ENCODE results near the gene TRIM46.
"Not testable (repeated sequence)": the region's sequence is repeated elsewhere in the genome, so short reads cannot be mapped to it uniquely, and the experiment has no call there.

TRIM46 gene

DNA sequence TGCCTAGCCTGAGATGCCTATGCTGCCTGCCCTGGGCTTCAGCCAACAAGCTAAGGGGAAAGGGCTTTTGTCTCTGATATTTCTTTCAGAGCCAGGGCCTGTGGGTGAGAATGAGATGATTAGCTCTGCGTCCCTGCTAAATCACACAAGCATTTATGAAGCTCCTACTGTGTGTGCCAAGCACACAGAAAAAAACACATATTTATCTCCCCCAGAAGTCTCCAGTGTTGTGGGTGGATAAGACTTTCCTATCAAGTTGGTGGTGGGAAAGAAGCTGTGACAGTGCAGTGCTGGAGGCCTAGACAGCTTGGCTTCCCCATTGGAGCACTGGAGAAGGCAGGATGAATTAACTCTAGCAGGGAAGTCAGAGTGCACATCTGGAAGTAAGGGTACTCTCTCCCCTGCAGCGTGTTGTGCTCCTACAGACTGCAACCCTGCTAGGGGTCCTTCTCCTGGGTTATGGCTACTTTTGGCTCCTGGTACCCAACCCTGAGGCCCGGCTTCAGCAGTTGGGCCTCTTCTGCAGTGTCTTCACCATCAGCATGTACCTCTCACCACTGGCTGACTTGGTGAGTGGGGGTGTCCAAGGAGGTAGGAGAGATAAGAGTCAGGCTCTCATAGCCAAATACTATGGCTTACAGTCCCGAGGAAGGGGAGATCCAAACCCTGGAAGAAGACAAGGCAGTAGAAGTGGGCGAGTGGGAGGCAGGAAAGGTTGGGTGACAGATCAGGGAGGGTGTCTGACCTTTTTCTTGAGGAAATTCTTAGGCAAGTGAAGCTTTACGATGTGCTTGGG lies 36.3 kb upstream of the TRIM46 start:
- DNase-seq (ENCODE audit: low read depth in 2 of 2), result no peak

- DNase-seq (ENCODE audit: low read depth in 2 of 2), result peak; percentile 80 to 83
These were observed 33.6 kb upstream of the TRIM46 start, which contains the start of gene DPM3 for GRCh38 chr1:155139895-155140629. Gene DPM3, minus strand, starts transcription at chr1:155140531. Its CDS starts 291 bp downstream, at chr1:155140240.

- DNase-seq (ENCODE audit: low read depth in 2 of 2), result no peak
These were observed 33.1 kb upstream of the TRIM46 start for GRCh38 chr1:155140630-155140953.

GRCh38 chr1:155141749-155142148 lies 31.9 kb upstream of the TRIM46 start:
- DNase-seq (ENCODE audit: low read depth in 2 of 2), result no peak

GRCh38 chr1:155145491-155145890 lies 28.2 kb upstream of the TRIM46 start:
- DNase-seq (ENCODE audit: low read depth in 2 of 2), result no peak

DNA sequence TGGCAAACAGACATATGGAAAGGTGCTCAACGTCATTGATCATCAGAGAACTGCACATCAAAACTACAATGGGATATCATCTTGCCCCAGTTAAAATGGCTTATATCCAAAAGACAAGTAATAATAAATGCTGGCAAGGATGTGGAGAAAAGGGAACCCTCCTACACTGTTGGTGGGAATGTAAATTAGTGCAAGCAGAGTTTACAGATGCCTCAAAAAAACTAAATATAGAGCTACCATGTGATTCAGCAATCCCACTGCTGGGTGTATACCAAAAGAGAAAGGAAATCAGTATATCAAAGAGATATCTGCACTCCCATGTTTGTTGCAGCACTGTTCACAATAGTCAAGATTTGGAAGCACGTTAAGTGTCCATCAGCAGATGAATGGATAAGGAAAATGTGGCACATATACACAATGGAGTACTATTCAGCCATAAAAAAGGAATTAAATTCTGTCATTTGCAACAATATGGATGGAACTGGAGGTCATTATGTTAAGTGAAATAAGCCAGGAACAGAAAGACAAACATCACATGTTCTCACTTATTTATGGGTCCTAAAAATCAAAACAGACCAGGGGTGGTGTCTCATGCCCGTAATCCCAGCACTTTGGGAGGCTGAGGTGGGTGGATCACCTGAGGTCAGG lies 17.5 kb upstream of the TRIM46 start:
- DNase-seq (ENCODE audit: low read depth in 2 of 2), result not testable (repeated sequence)

- DNase-seq (ENCODE audit: low read depth in 2 of 2), result no peak
These were observed 14.7 kb upstream of the TRIM46 start for GRCh38 chr1:155158991-155159390.

DNA sequence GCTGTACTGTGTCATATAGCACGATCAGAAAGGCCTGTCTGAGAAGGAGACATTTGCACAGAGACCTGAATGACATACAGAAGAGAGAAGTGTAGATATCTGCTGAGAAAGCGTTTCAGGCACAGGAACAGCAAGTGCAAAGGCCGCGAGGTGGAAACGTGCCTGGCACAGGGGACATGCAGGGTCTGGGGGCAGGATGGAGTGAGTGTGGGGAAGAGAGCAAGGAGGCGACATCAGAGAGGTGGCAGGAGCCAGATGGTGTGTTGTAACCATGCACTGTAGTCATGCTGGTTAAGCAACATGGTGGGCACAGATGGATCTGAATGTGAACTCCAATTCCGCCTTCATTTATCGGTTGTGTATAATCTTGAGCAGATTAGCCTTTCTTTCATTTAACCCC lies 13.5 kb upstream of the TRIM46 start:
- no peak for DNase-seq (ENCODE audit: low read depth in 2 of 2)

DNA sequence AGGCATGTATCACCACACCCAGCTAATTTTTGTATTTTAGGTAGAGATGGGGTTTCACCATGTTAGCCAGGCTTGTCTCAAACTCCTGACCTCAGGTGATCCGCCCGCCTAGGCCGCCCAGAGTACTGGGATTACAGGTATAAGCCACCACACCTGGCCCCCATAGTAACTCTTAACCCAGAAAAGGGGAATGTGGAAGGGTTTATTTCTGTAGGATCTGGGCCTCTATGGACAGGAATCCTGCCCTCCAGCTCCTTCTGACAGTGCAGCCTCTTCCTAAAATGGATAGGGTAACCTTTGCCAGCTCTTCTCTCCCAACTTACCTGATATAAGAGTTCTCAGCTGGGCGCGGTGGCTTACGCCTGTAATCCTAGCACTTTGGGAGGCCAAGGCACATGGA lies 11.0 kb upstream of the TRIM46 start:
- not testable (repeated sequence) for DNase-seq (ENCODE audit: low read depth in 2 of 2)

DNA sequence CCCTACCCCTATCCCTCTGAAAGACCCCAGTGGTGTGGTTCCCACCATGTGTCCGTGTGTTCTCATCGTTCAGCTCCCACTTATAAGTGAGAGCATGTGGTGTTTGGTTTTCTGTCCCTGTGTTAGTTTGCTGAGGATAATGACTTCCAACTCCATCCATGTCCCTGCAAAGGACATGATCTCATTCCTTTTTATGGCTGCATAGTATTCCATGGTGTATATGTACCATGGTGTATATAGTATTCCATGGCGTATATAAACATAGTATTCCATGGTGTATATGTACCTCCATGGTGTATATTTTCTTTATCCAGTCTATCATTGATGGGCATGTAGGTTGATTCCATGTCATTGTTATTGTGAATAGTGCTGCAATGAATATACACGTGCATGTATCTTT lies 9.9 kb upstream of the TRIM46 start:
- DNase-seq (ENCODE audit: low read depth in 2 of 2), result not testable (repeated sequence)

DNA sequence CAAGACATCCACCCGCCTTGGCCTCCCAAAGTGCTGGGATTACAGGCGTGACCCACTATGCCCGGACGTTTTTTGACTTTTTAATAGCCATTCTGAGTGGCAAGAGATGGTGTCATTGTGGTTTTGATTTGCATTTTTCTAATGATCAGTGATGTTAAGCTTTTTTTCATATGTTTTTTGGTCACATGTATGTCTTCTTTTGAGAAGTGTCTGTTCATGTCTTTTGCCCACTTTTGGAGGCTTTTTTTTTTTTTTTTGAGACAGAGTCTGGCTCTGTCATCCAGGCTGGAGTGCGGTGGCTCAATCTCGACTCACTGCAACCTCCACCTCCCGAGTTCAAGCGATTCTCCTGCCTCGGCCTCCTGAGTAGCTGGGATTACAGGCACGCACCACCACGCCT lies 9.0 kb upstream of the TRIM46 start:
- DNase-seq (ENCODE audit: low read depth in 2 of 2), result not testable (repeated sequence)

GRCh38 chr1:155166051-155166470 lies 7.6 kb upstream of the TRIM46 start:
- DNase-seq (ENCODE audit: low read depth in 2 of 2), result no peak

DNA sequence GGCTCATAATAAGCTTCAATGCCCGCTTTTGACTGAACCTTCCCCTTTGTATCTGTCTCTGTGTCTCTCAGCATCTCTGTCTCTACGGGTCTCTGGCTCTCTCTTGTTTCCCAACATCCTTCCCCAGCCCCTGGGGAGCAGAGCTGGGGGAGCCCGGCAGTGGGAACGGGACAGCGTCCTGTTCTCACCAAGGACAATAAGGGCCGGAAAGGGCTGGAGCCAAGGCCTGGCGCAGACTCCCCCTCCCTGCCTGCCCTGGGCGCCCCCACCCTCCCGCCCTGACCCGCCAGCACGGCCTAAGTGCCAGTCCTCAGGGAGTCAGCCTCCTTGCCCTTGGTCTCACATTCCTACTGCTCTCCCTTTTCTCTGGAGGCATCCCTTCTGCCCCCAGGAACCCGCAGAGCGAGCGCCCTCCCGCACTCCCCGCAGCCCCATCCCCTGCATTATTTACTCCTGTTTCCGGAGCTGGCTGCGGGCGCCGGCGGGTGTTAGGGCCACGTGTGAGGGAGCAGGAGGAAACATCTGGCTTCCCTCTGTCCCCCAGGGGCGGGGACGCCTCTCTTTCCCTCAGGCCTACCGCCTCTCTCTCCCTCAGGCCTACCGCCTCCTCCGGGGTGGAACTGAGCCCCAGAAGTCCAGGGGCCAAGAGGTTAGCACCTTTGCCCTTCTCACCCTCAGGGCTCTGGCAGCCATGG lies 7.0 kb upstream of the TRIM46 start:
- DNase-seq (ENCODE audit: low read depth in 2 of 2), result no peak

DNA sequence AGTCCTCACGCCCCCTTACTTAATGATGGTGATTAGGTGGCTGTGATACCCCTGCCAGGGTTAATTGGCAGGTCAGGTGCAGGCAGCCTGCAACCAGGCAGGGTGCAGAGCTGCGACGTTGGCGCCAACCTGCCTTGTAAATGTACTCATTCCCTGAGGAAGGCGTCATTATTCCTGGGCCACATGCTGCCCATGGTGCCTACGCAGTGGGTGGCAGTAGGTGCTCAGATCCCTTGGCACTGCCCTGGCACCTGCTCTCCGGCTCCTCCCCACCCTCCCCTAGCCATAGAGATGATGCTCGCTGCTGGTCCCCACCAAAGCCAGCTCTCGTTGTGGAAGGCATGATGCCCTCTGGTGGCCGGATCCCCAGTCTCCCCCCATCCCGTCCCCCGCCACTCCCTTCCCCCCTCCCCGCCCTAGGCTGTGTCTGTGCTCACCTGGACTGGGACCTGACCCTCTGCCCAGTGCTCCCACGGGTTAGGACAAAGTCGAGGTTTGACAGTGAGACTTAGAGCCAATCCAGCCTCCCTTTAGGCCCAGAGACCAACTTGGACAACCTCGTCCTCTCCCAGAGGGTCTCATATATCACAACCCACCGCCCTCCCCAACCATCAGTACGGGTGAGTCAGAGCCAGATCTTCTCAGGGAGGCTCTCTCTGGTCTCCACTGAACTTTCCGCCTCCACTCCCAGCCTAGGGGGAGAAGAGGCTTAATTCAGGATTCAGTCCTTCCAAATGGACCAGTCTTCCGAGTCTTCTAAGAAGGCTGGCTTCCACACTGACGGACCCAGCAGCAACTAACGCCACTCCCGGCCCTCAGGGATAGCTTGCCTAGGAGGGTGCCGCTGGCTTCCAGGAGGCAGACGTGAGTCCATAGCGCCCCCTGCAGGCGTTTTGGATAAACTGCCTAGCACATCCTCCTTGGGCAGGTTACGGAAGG lies 6.2 kb upstream of the TRIM46 start:
- DNase-seq (ENCODE audit: low read depth in 2 of 2), result peak; percentile 82 to 83

DNA sequence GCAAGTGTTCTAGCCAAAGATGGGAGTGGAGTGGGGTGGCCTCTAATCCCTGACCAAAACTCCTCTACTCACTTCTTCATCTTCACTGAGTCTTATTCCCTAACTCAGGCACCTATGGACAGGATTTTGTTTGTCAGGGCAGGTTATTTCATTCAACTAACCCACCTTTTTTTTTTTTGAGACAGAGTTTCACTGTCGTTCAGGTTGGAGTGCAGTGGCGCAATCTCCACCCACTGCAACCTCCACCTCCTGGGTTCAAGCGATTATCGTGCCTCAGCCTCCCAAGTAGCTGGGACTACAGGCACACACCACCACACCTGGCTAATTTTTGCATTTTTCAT lies 5.6 kb upstream of the TRIM46 start:
- DNase-seq (ENCODE audit: low read depth in 2 of 2), result not testable (repeated sequence)

DNA sequence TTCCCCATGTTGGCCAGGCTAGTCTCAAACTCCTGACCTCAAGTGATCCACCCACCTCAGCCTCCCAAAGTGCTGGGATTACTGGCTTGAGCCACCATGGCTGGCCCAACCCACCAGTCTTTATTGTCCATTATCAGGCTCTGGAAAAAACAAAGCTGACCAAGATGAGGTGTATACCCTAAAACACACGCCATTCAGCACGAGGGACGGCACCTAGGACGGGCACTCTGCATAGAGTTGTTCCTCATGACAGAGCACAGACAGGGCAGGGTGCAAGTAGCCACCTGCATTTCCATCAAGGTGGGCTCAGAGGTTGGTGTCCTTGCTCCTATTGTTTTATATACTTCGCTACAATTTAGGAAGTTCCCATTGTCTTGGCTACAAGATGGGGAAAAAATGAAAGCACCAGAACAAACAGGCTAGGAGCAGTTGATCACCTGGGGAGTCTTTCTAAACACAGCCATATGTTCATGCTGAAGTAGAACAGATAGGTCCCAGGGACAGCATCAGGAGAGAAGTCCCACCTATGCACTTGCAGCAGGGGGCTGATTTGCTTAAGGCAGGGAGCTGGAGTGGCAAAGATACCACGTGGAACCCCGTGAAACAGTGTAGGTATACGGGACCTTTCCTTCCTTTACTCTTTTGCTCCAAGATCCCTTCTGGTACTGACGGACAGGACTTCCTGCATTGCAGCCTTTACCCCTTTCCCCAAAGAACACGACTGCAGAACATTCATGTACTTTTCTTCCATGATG lies 5.0 kb upstream of the TRIM46 start:
- DNase-seq (ENCODE audit: low read depth in 2 of 2), result no peak

DNA sequence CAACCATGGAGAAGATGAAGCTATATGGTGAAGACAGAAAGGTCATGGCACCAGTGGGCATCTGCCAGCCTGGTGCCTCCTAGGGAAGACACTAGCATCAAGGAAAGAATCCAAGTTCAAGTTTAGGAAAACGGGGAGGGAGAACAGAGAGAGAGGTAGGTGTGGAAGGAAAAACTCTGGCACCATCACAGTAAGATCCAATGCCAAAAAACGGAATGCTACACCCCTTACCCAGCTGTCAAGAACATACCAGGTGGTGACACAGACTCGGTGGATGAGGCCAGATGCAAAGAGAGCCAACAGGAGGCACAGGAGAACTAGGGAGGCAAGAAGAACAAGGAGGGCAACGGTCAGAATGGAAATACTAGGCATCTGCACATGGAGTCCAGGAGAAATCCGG lies 4.1 kb upstream of the TRIM46 start:
- DNase-seq (ENCODE audit: low read depth in 2 of 2), result no peak

DNA sequence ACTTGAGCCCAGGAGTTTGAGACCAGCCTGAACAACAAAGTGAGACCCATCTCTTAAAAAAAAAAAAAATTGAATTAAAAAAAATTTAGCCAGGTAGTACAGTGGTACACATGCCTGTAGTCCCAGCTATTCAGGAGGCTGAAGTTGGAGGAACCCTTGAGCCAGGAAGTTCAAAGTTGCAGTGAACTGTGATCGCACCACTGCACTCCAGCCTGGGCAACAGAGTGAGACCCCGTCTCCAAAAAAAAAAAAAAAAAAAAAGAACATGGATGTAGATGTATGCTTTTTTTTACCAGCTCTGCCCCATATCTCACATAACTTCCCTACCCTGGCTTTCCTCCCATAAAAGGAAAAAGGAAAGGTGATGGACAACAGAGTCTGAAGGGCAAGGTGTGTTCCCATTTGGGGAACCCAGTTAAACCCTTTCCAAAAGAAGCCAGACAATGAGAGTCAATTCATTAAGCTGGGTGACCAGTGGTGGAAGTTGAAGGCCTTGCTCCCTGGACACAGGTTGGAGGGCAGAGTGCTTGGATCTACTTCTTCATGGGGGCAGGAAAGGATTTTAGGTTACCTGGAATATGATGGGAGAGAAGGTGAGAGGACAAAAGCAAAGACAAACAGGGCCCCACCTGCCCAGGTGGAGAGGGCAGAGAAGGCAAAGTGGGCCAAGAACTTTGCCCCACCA lies 3.4 kb upstream of the TRIM46 start:
- no peak for DNase-seq (ENCODE audit: low read depth in 2 of 2)

- DNase-seq (ENCODE audit: low read depth in 2 of 2), result no peak
These were observed 2.8 kb upstream of the TRIM46 start for GRCh38 chr1:155170806-155171205.

All from stimulated activated CD4-positive, alpha-beta T cell treated with anti-CD3 and anti-CD28 coated beads, Interleukin-1b, Interleukin-23, amount 100 ng/mL, for 4 hours (primary cell).